H7 (cell line): ENCODE results near the gene CD34. TPM values are rescaled to one million over a fixed set of nuclear protein-coding genes. Genes with fewer than 3 reads are reported as not detected.

Source experiments
- DNase-seq: peaks from one replicate; pipeline ENCODE4 v3.0.0; 2012
- H3K27me3 ChIP-seq: 2 replicates; pipeline ENCODE4 v1.6.0; 2011; ENCODE audit warnings: mild to moderate bottlenecking, low read length; ENCODE audit not compliant: control insufficient read depth, insufficient read depth
- H3K36me3 ChIP-seq: replicated peaks from 2 replicates; pipeline ENCODE4 v1.5.1; 2011; ENCODE audit warnings: low read length; ENCODE audit not compliant: control insufficient read depth, insufficient read depth
- H3K4me3 ChIP-seq: 2 replicates; pipeline ENCODE4 v1.5.1; 2011; ENCODE audit warnings: low read depth, mild to moderate bottlenecking, control low read depth, low read length, moderate library complexity; ENCODE audit not compliant: insufficient read depth
- total RNA-seq: library from RNA; depleted of rRNA; stranded (reverse); fragments of >200 nt; shearing (Covaris generic); gene quantifications from 2 replicates; pipeline ENCODE4 v1.2.3, GENCODE V29; 2014

The CD34 gene
- total RNA-seq, 1 experiment from 2014 or later: not detected

DNA sequence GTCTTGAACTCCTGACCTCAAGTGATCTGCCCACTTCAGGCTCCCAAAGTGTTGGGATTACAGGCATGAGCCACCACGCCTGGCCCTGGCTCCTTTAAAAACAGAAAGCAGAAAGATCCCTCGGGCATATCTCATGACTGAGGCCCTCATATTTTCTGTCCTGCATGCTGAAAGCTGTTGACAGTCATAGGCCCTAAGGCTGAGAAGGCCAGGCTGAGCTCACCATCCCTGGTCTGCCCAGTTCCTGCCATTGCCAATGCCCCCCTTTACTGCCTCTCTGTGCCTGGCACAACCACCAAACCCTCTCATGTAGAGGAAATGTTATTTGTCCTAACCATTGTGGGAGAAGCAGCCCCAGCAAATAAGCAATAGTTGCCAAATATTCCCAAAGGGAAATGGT lies 12.7 kb downstream of the CD34 start:
- H3K36me3 ChIP-seq: no peaks in the 10 kb centered on the region
- no peak for DNase-seq
- H3K4me3 ChIP-seq: no peak overlapping the region
- H3K27me3 ChIP-seq: no peaks in the 10 kb centered on the region; the same call in none of the 2 replicates

DNA sequence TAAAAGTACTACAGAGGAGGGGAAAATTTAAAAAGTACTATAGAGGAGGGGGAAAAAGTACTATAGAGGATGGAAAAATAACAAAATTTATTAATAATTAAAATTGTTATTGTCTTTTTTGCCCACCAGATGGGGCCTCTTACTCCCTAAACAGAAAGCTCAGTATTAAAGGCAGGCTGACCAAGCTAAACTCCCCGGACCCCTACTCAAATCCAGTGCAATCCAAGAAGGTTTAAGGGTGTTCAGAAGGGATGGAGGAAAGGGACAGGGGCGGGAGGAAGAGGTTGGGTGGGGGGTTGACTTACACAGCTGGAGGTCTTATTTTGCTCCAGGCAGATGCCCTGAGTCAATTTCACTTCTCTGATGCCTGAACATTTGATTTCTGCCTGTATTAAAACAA lies 13.7 kb downstream of the CD34 start:
- DNase-seq: peak; percentile 40
- H3K36me3 ChIP-seq: no peaks in the 10 kb centered on the region
- no peaks in the 10 kb centered on the region; the same call in none of the 2 replicates for H3K27me3 ChIP-seq
- no peak overlapping the region for H3K4me3 ChIP-seq

DNA sequence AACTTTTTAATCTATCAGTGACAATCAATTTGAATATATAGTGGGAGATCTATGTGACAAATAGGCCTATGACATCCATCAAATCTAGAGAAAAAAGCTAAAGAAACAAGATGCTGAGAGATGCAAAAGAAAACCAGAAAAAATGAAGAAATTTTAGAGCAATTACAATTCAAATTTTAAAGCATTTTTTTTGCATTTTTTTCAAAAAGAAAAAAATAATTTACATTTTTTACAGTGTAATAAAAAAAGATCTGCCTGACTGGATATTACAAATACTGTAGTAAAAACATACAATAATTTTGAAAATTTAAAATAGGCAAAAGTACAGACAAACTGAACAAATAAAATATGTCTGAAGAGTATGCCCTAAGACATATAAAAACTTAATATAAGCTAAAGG lies 14.4 kb downstream of the CD34 start:
- Histone ChIP-seq H3K36me3 (no peaks in the 10 kb centered on the region), H3K4me3 (no peak overlapping the region), H3K27me3 (no peaks in the 10 kb centered on the region; the same call in none of the 2 replicates)
- DNase-seq: no peak

DNA sequence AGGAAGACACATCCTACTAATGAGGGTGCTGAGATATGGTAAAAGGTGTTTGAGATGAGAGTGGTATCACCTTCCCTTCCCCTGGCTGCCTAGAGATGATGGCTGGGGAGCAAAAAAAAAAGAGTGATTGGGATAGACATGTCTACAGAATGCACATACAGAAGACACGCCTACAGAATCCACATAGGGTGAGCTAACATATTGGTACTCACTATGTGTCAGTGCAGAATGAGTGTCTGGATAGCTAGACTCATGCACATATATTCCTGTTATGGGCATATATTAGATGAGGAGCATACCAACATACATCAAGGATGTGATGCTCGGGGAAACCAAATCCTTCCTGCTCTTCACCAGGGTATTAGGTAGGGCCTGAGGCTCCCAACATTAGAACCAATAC lies 16.2 kb downstream of the CD34 start:
- no peaks in the 10 kb centered on the region; the same call in none of the 2 replicates for H3K27me3 ChIP-seq
- H3K4me3 ChIP-seq: no peak overlapping the region
- no peak for DNase-seq
- no peaks in the 10 kb centered on the region for H3K36me3 ChIP-seq

DNA sequence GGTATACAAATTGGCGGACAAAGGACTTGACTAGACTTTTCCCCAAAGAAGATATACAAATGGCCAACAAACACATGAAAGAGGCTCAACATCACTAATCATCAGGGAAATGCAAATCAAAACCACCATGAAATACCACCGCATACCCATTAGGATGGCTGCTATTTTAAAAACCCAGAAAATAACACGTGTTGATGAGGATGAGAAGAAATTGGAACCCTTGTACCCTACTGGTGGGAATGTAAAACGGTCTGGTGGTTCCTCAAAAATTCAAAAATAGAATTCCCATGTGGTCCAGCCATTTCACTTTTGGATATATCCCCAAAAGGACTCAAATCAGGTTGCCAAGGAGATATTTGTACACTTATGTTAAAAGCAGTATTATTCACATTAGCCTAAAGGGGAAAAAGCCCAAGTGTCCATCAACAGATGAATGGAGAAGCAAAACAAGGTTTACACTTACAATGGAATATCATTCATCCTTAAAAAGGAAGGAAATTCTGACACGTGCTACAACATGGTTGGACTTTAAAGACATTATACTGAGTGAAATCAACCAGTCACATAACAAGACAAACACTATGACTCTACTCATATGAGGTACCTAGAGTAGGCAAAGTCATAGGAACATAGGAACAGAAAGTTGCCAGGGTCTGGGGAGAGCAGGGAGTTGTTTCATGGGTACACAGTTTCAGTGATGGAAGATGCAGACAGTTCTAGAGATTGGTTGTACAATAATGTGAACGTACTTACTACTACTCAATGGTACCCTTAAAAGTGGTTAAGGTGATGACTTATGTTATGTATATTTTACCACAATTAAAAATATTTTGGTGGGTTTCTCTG lies 17.0 kb downstream of the CD34 start:
- no peaks in the 10 kb centered on the region for H3K36me3 ChIP-seq
- H3K27me3 ChIP-seq: no peaks in the 10 kb centered on the region; the same call in none of the 2 replicates
- H3K4me3 ChIP-seq: no peak overlapping the region
- no peak for DNase-seq

DNA sequence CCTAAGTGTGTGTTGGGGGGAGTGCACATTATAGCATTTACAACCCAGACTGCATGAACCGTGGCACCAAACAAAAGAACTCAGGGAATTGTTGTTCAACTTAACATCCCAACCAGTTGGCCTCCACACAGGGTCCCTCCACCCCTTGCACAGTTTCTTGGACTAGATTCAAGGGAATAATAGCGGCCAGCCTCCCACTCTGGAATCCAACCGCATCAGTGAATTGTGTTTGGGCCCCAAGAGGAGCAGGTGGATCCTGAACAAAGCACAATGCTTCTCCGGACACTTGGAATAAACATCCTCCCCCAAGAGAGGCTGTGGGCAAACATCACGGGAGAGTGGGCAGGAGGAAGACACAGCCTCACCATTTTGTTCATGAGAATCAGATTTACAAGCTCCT lies 18.2 kb downstream of the CD34 start:
- no peaks in the 10 kb centered on the region; the same call in none of the 2 replicates for H3K27me3 ChIP-seq
- no peak overlapping the region for H3K4me3 ChIP-seq
- DNase-seq: no peak
- no peaks in the 10 kb centered on the region for H3K36me3 ChIP-seq

DNA sequence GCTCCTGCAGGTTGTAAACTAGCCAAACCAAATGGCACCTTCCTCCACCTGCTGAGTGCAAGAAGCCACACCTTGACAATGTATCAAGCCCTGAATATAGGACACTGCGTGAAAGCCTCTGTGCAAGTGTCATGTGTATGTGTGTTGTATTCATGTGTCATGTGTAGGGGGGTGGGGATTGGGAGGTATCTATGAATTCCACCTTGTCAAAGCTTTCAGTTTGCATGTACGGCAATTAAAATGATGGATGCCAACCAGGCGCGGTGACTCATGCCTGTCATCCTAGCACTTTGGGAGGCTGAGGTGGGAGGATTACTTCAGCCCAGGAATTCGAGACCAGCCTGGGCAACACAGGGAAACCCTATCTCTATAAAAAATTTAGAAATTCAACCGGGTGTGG lies 19.8 kb downstream of the CD34 start:
- Histone ChIP-seq H3K36me3 (no peaks in the 10 kb centered on the region), H3K4me3 (no peak overlapping the region), H3K27me3 (peaks cover 1% of the 10 kb centered on the region)
- DNase-seq: no peak

DNA sequence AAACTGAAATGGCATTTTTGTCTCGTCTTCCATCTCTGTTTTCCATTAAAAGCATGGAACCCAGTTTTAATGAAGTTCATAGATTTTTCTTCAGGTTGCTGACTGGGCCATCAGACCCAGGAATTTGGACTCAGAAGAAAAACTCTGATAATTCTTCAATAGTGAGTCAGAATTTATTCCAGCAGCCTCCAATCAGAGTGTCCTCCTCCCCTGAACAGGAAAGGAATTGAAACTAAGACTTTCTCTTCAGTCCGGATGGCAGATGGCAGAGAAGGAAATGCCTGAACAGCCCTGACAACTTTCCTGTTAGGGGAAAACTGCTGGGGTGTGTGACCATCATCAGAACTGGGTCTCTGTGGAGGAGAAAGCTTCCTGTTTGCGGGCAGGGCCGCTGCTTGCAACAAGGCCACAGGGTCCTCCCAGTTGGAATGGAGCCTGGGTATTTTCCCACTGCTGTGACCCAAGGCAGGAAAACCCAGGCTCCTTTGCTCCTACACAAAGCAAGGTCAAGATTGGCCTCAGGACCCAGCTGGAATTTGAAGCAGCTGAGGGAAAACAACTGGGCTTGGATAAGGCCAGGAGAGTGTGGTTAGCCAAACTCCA lies 20.7 kb downstream of the CD34 start:
- Histone ChIP-seq H3K36me3 (no peaks in the 10 kb centered on the region), H3K4me3 (no peak overlapping the region), H3K27me3 (peaks cover 3% of the 10 kb centered on the region)
- DNase-seq: no peak

DNA sequence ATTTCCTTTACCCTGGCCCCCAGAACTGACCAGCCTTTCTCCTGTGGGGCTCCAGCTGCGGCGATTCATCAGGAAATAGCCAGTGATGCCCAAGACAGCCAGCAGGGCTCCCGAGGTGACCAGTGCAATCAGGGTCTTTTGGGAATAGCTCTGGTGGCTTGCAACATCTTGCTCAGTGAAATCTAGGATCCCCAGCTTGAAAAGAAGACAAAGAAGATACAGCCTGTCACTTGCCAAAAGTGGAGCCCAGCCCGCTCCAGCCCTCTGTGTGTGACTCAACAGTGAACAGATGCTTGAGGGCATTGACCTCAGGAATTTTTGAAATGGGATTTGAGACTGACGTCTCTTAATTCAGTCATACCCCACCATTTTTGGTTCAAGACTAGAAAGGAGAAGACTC lies 22.3 kb downstream of the CD34 start:
- H3K27me3 ChIP-seq: peaks cover 4% of the 10 kb centered on the region; the same call in 1 of the 2 replicates
- DNase-seq: no peak

DNA sequence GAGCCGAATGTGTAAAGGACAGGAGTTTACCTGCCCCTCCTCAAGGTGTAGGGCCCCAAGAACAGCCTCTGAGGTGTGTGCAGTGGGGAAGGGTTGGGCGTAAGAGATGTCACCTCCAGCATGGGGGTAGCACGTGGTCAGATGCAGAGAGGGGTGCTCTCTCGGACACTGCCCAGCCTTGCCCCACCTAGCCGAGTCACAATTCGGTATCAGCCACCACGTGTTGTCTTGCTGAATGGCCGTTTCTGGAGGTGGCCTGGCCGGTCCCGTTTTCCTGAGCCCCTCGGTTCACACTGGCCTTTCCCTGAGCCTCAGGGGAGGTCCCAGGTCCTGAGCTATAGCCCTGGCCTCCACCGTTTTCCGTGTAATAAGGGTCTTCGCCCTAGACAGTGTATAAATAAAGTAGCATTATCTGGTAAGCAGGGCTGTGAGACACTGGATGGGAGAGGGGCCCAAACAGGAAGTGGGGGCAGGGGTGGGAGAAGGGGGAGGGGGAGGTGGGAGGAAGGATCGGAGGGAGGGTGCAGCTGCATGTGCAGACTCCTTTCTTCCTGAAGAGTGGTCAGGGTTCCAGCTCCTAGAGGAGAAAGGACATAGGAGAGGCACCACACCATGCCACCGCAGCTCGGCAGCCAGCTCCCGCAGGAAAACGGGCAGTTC lies 23.3 kb downstream of the CD34 start:
- H3K36me3 ChIP-seq: no peaks in the 10 kb centered on the region
- peaks cover 4% of the 10 kb centered on the region; the same call in 1 of the 2 replicates for H3K27me3 ChIP-seq
- DNase-seq: no peak
- no peak overlapping the region for H3K4me3 ChIP-seq

More for the DNA sequence above, 22.3 kb downstream of the CD34 start:
- H3K4me3 ChIP-seq: no peak overlapping the region
- H3K36me3 ChIP-seq: no peaks in the 10 kb centered on the region

DNA sequence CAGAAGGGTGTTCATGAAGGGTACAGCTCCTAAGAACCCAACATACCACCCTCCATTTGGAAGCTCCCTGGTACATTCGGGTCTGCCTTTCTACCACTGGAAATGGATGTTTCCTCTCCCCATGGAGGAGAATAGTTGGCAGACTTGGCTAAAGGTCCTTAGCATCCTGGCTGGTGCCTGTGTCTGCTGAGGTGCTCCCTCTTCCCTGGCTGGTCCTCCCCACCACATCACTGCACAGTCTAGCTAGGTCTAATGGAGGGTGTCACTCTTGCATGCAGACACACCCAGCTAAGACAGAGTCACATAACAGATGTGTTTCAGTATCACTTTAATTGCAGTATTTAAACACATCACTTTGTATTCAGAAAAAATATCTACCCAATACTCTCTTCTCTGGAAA lies 24.7 kb downstream of the CD34 start:
- Histone ChIP-seq H3K27me3 (peaks cover 4% of the 10 kb centered on the region; the same call in 1 of the 2 replicates), H3K4me3 (no peak overlapping the region), H3K36me3 (no peaks in the 10 kb centered on the region)
- DNase-seq: no peak

DNA sequence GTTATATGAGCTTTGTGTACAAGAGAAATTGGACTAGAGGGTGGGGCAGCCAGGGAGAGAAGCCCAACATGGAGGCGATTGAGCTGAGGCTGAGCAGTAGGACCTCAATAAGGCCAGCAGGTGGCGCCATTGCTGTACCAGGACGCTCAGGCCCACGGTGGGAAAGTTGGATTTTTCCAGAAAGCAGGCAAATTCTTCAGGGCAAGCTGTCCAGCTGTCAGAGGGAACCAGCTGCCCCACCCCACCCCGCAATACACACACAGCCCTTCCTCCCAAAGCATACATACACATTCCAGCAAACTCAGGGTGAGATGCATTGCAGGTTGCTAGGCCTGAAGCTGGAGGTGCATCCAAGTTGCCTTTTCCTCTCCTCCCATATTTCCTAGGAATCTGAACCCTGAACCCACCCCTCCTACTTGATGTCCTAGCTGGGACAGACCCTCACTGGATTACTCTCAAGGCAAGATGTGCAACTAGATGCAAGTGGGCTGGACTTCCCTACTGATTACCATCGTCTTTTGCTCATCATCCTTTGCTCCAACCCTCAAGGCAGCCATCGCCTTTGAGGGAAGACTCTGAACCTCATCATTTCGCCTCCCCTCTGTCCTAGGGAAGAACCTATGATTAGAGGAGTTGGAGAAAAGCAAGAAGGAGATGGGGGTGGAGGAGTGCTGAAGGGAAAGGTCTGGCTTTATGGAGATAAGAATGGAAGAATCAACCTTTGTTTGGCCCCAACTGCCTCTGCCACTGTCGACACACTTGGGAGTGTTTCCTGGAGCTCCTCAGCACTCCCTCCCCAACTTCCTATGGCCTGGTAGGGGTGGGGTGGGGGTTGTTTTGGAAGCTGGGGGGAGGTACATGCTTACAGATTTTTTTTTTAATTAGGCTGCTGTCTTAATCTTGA lies 25.5 kb downstream of the CD34 start:
- Histone ChIP-seq H3K4me3 (no peak overlapping the region), H3K36me3 (no peaks in the 10 kb centered on the region), H3K27me3 (peaks cover 4% of the 10 kb centered on the region; the same call in 1 of the 2 replicates)
- peak; percentile 82 for DNase-seq

DNA sequence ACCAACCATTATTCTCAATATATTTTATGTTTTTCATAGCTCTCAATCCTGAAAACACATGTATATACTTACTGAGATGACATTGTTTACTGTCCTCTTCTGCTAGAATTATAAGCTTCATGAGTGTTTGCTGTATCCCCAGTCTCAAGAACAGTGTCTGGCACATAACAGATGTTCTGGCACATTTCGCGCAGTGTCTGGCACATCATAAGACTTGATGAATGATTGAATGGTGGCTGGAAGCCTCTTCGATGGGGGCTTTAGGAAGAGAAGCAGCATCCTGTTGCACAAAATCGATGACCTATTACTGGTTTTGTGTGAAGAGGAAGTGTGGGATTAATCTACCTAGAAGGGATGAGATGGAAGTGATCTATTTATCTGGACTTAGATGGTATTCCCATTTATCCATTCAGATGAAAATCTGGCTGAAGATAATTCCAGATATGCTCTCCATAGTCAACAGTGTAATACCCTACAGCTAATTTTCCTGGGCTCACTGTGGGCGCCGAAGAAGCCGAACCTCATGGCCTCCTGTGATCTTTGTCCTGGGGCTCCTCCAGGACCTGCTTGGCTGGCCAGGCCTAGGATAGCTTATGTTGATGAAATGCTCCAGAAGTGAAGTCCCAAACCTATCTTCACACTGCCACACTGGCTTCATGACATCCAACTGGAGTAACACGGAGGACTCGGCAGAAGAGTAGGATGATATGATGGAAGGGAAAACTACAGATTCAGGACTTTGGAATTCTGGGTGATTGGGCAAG lies 26.5 kb downstream of the CD34 start:
- Histone ChIP-seq H3K36me3 (no peaks in the 10 kb centered on the region), H3K4me3 (no peak overlapping the region), H3K27me3 (peaks cover 4% of the 10 kb centered on the region; the same call in 1 of the 2 replicates)
- DNase-seq: no peak
